ENCODE data around the gene ZNF891.

The ZNF891 gene

DNA sequence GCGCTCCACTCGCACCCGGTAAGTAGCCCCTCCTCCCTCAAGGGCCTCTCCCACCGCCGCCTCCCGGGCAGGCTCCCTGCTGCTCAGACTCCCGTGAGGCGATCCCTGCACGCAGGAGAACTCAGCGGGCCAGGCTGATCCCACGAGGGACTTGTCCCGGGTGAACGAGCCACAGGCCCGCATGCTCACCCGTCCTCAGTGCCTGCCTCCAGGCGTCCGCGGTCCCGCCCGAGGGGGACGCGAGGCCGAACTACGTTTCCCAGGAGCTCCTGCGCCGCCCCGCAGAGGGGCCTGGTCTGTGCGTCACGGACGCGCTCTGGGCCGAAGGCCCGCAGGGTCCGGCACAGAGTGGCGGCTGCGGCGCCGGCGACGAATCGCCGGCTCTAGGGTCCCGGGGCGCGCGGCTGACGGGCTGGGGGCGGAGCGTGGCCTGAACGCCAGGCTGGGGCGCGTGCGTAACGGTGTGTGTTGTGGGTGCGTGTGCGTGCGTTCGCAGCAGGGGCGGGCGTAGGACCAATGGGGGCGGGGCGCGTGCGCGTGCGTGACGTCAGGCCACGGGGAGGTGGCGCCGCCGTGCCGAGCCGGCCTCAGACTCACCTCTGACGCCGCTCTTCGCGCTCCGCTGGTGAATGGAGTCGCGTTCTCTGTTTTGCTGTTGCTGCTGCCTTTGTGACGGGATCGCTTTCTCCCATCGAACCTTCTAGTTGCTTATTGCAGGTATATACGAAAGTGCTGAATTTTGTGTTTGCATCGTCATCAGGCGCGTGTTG lies at the start of gene ZNF891, which contains the start of gene ZNF10:
Gene ZNF891 (minus strand): TSS at position 237 of the 770 bp plus-strand sequence. CDS start 8,356 bp downstream, outside the sequence.
Gene ZNF10 (plus strand): TSS at position 590 of the 770 bp plus-strand sequence. CDS start 13,866 bp downstream, outside the sequence.
- H3K27ac ChIP-seq (ENCODE audit: low read length) = peak within 1 kb of the TSS; percentile 76
- H3K4me2 ChIP-seq (ENCODE audit: low read length) = peak within 1 kb of the TSS; percentile 77
- H3K36me3 ChIP-seq (replicated peaks; ENCODE audit: low read depth, low read length) = peaks cover 73% of the 10 kb centered on the region
- peak within 1 kb of the TSS; percentile 76 for H3K9ac ChIP-seq (ENCODE audit: low read length)
- H2AFZ ChIP-seq (ENCODE audit: low read depth, low read length) = peak within 1 kb of the TSS; percentile 91
- peaks cover 20% of the 10 kb centered on the region for H3K79me2 ChIP-seq (ENCODE audit: low read length)
- no peaks in the 10 kb centered on the region for H3K27me3 ChIP-seq (ENCODE audit: low read depth, low read length)
- TF ChIP-seq EZH2phosphoT487 (IDR thresholded peaks at IDR 0.05; ENCODE audit: low read depth) = no peak
- TF ChIP-seq, protein P1, sequence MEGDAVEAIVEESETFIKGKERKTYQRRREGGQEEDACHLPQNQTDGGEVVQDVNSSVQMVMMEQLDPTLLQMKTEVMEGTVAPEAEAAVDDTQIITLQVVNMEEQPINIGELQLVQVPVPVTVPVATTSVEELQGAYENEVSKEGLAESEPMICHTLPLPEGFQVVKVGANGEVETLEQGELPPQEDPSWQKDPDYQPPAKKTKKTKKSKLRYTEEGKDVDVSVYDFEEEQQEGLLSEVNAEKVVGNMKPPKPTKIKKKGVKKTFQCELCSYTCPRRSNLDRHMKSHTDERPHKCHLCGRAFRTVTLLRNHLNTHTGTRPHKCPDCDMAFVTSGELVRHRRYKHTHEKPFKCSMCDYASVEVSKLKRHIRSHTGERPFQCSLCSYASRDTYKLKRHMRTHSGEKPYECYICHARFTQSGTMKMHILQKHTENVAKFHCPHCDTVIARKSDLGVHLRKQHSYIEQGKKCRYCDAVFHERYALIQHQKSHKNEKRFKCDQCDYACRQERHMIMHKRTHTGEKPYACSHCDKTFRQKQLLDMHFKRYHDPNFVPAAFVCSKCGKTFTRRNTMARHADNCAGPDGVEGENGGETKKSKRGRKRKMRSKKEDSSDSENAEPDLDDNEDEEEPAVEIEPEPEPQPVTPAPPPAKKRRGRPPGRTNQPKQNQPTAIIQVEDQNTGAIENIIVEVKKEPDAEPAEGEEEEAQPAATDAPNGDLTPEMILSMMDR (IDR thresholded peaks at IDR 0.05; ENCODE audit: low read depth, low read length) = no peak
- H3K4me3 ChIP-seq (ENCODE audit: low read length) = peak within 1 kb of the TSS; percentile 86
- no peaks in the 10 kb centered on the region for H3K4me1 ChIP-seq (ENCODE audit: low read length)
- no peaks in the 10 kb centered on the region for H4K20me1 ChIP-seq (ENCODE audit: insufficient read depth, low read length)
- H3K9me3 ChIP-seq (ENCODE audit: insufficient read depth, low read length) = peaks cover 39% of the 10 kb centered on the region; the same call in 1 of the 2 replicates

DNA sequence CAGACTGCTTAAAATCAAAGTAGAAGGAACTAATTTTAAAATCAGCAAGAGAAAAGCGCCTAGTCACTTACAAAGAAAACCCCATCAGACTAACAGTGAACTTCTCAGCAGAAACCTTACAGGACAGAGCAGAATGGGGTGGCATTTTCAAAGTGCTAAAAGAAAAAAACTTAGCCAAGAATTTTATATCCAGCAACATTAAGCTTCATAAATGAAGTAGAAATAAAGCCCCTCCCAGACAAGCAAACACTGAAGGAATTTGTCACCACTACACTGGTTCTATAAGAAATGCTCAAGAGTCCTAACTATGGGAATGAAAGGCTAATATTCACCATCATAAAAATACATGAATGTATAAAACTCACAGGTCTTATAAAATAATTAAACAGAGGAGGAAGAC lies 44.8 kb upstream of the ZNF891 start:
- H3K9ac ChIP-seq (ENCODE audit: low read length) = no peak overlapping the region
- H3K4me3 ChIP-seq (ENCODE audit: low read length) = no peak overlapping the region
- TF ChIP-seq, protein P1 (IDR thresholded peaks at IDR 0.05; ENCODE audit: low read depth, low read length) = no peak
- no peak for TF ChIP-seq EZH2phosphoT487 (IDR thresholded peaks at IDR 0.05; ENCODE audit: low read depth)
- H2AFZ ChIP-seq (ENCODE audit: low read depth, low read length) = no peak overlapping the region
- H3K4me1 ChIP-seq (ENCODE audit: low read length) = no peaks in the 10 kb centered on the region
- H3K27me3 ChIP-seq (ENCODE audit: low read depth, low read length) = no peaks in the 10 kb centered on the region
- no peaks in the 10 kb centered on the region for H3K79me2 ChIP-seq (ENCODE audit: low read length)
- H4K20me1 ChIP-seq (ENCODE audit: insufficient read depth, low read length) = no peaks in the 10 kb centered on the region
- no peaks in the 10 kb centered on the region for H3K36me3 ChIP-seq (replicated peaks; ENCODE audit: low read depth, low read length)
- H3K9me3 ChIP-seq (ENCODE audit: insufficient read depth, low read length) = peaks cover 22% of the 10 kb centered on the region
- H3K4me2 ChIP-seq (ENCODE audit: low read length) = no peak overlapping the region
- no peak overlapping the region for H3K27ac ChIP-seq (ENCODE audit: low read length)

DNA sequence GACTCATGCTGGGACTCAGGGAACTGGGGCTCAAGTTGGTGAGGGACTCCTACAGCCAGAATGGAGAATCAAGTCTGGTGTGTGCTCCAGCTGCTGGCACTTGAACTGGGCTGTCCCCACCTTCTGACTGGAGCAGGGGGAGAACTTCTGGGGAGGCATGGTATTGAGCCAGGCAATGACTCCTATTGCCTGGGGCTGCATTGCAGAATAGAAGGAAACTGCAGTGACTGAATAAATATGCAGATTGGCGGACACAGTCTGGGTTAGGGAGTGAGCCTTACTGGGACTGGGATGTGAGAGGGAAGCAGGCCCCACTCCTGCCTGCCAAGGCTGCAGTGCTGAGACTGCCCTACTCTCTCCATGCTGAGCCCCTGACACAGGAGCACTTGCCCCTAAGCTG lies 42.4 kb upstream of the ZNF891 start:
- Histone ChIP-seq H3K4me1 (ENCODE audit: low read length) (no peaks in the 10 kb centered on the region), H2AFZ (ENCODE audit: low read depth, low read length) (no peak overlapping the region), H3K4me3 (ENCODE audit: low read length) (no peak overlapping the region), H3K27ac (ENCODE audit: low read length) (no peak overlapping the region), H3K27me3 (ENCODE audit: low read depth, low read length) (no peaks in the 10 kb centered on the region), H3K9me3 (ENCODE audit: insufficient read depth, low read length) (peaks cover 27% of the 10 kb centered on the region), H3K9ac (ENCODE audit: low read length) (no peak overlapping the region), H4K20me1 (ENCODE audit: insufficient read depth, low read length) (no peaks in the 10 kb centered on the region), H3K4me2 (ENCODE audit: low read length) (no peak overlapping the region), H3K79me2 (ENCODE audit: low read length) (no peaks in the 10 kb centered on the region), H3K36me3 (replicated peaks; ENCODE audit: low read depth, low read length) (no peaks in the 10 kb centered on the region)
- no peak for TF ChIP-seq EZH2phosphoT487 (IDR thresholded peaks at IDR 0.05; ENCODE audit: low read depth)
- TF ChIP-seq, protein P1 (IDR thresholded peaks at IDR 0.05; ENCODE audit: low read depth, low read length) = no peak

DNA sequence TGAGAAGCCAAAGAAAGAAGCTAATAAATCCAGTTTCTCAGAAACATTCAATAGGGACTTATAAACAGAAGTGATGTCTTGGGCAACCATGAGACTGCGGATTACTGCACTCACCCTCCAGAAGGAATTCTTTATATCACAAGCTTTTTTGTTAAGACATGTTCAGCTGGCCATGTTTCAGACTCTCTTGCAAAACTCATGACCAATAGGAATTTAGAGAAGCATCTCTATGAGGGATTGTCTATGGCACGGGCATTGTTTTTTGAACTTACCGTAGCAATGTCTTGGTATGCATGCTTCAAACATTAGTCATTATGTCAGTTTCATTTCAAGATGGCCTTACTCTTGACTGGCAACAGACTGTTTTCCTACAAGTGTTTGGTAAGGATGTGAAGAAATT lies 35.7 kb upstream of the ZNF891 start:
- peaks cover 23% of the 10 kb centered on the region; the same call in 1 of the 2 replicates for H3K9me3 ChIP-seq (ENCODE audit: insufficient read depth, low read length)

More for the DNA sequence above, 35.7 kb upstream of the ZNF891 start:
- peaks cover 2% of the 10 kb centered on the region for H3K36me3 ChIP-seq (replicated peaks; ENCODE audit: low read depth, low read length)
- H2AFZ ChIP-seq (ENCODE audit: low read depth, low read length) = no peak overlapping the region
- H3K4me3 ChIP-seq (ENCODE audit: low read length) = no peak overlapping the region
- H3K27me3 ChIP-seq (ENCODE audit: low read depth, low read length) = no peaks in the 10 kb centered on the region
- no peak overlapping the region for H3K9ac ChIP-seq (ENCODE audit: low read length)
- TF ChIP-seq, protein P1 (IDR thresholded peaks at IDR 0.05; ENCODE audit: low read depth, low read length) = no peak
- TF ChIP-seq EZH2phosphoT487 (IDR thresholded peaks at IDR 0.05; ENCODE audit: low read depth) = no peak
- no peak overlapping the region for H3K27ac ChIP-seq (ENCODE audit: low read length)
- no peak overlapping the region for H3K4me2 ChIP-seq (ENCODE audit: low read length)
- no peaks in the 10 kb centered on the region for H3K4me1 ChIP-seq (ENCODE audit: low read length)
- H3K79me2 ChIP-seq (ENCODE audit: low read length) = no peaks in the 10 kb centered on the region
- no peaks in the 10 kb centered on the region for H4K20me1 ChIP-seq (ENCODE audit: insufficient read depth, low read length)
